ENCODE data around the gene TMEM245. TPM values are rescaled to one million over a fixed set of nuclear protein-coding genes. Genes with fewer than 3 reads are reported as not detected.

The TMEM245 gene
- total RNA-seq, 1 donor from 2014 or later: 49.7 TPM

GRCh38 chr9:109083813-109084405 is 35.8 kb downstream of the TMEM245 start:
- no peak overlapping the region for H3K4me3 ChIP-seq
- no peaks in the 10 kb centered on the region for H3K4me1 ChIP-seq
- peaks cover 9 to 34% of the 10 kb centered on the region in 2 donors for H3K36me3 ChIP-seq
- no peaks in the 10 kb centered on the region for H3K9me3 ChIP-seq
- TF ChIP-seq, protein P1, sequence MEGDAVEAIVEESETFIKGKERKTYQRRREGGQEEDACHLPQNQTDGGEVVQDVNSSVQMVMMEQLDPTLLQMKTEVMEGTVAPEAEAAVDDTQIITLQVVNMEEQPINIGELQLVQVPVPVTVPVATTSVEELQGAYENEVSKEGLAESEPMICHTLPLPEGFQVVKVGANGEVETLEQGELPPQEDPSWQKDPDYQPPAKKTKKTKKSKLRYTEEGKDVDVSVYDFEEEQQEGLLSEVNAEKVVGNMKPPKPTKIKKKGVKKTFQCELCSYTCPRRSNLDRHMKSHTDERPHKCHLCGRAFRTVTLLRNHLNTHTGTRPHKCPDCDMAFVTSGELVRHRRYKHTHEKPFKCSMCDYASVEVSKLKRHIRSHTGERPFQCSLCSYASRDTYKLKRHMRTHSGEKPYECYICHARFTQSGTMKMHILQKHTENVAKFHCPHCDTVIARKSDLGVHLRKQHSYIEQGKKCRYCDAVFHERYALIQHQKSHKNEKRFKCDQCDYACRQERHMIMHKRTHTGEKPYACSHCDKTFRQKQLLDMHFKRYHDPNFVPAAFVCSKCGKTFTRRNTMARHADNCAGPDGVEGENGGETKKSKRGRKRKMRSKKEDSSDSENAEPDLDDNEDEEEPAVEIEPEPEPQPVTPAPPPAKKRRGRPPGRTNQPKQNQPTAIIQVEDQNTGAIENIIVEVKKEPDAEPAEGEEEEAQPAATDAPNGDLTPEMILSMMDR (IDR thresholded peaks at IDR 0.05): no peak
- intact Hi-C loops (cut with DNase I): no loop called here
- no peak for DNase-seq (ENCODE audit: low spot score in 2 of 2)
- no peak overlapping the region for H3K27ac ChIP-seq
- H3K27me3 ChIP-seq: no peaks in the 10 kb centered on the region

GRCh38 chr9:109083141-109083540 is 36.6 kb downstream of the TMEM245 start:
- peaks cover 12 to 37% of the 10 kb centered on the region in 2 donors for H3K36me3 ChIP-seq
- no peaks in the 10 kb centered on the region for H3K27me3 ChIP-seq
- intact Hi-C loops (cut with DNase I): no loop called here
- no peaks in the 10 kb centered on the region for H3K9me3 ChIP-seq
- TF ChIP-seq, protein P1 (IDR thresholded peaks at IDR 0.05): no peak
- DNase-seq (ENCODE audit: low spot score in 2 of 2): no peak
- H3K27ac ChIP-seq: no peak overlapping the region
- no peaks in the 10 kb centered on the region for H3K4me1 ChIP-seq
- H3K4me3 ChIP-seq: no peak overlapping the region

DNA sequence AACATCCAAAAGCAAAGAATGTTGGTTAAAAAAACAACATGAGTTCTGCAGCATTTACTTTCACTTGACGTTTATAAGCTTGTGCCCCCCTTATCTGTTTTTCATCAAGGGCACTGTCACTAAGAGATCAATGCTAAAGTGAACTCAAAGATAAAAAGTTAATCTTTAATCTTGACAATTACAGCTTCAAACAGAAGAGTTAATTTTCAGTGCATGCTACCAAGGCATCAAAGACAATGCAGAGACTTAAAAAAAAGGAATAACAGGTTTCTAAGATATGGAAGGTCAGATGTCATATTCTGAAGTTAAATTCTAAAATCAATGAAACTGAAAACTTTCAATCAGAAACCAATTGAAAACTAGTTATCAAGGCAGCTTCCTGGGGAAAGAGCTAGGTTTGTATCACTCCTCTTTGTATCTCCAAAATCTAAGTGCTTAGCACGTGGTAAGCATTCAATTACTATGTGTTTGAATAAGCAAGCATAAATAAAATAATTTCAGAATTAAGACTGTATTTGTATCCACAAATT is 37.6 kb downstream of the TMEM245 start:
- Histone ChIP-seq H3K4me1 (no peaks in the 10 kb centered on the region), H3K27ac (no peak overlapping the region), H3K27me3 (no peaks in the 10 kb centered on the region), H3K36me3 (peaks cover 12 to 31% of the 10 kb centered on the region in 2 donors), H3K9me3 (no peaks in the 10 kb centered on the region), H3K4me3 (no peak overlapping the region)
- TF ChIP-seq, protein P1 (IDR thresholded peaks at IDR 0.05): no peak
- intact Hi-C loops (cut with DNase I): no loop called here
- DNase-seq (ENCODE audit: low spot score in 2 of 2): no peak

- no peak overlapping the region for H3K4me3 ChIP-seq
- no peaks in the 10 kb centered on the region for H3K4me1 ChIP-seq
- no peak overlapping the region for H3K27ac ChIP-seq
- no peaks in the 10 kb centered on the region for H3K27me3 ChIP-seq
- no peak for DNase-seq (ENCODE audit: low spot score in 2 of 2)
- H3K9me3 ChIP-seq: no peaks in the 10 kb centered on the region
- TF ChIP-seq, protein P1 (IDR thresholded peaks at IDR 0.05): no peak
- intact Hi-C loops (cut with DNase I): no loop called here
- peaks cover 16 to 46% of the 10 kb centered on the region in 2 donors for H3K36me3 ChIP-seq
Observed at GRCh38 chr9:109074236-109074889, 45.4 kb downstream of the TMEM245 start.

DNA sequence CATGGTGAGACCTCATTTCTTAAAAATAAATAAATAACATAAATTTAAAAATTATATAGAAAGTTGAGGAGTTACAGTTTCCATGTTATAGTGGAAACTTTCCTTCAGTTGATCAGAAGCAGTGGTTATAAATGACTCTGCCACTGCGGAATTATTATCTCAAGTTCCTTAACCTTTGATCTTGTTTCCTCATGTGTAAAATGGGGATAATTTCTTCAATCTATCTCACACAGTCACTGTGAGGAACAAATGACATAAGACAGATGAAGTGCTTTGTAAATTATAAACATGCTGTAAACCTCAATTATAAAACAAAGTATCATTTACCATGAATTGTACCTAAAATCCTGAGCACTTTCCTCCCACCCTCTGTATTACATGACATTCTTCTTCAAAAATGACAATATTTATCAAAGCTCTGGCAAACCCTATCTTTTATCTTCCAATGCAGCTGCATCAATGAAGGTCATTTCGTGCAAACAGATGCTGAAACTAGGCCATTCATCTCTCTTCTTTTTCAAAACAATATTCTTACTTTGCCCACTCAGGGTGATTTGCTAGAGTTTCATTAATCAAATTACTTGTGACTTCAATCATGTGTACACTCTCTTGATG is 46.8 kb downstream of the TMEM245 start:
- DNase-seq (ENCODE audit: low spot score in 2 of 2): no peak
- H3K27me3 ChIP-seq: no peaks in the 10 kb centered on the region
- peaks cover 16 to 48% of the 10 kb centered on the region in 2 donors for H3K36me3 ChIP-seq
- TF ChIP-seq, protein P1 (IDR thresholded peaks at IDR 0.05): no peak
- no peaks in the 10 kb centered on the region for H3K9me3 ChIP-seq
- intact Hi-C loops (cut with DNase I): no loop called here
- no peaks in the 10 kb centered on the region for H3K4me1 ChIP-seq
- H3K4me3 ChIP-seq: no peak overlapping the region
- H3K27ac ChIP-seq: no peak overlapping the region

Measured in ascending aorta (tissue), 2 donors.